OCI-LY7 (cell line): ENCODE data around the gene MIR17HG. TPM values are rescaled to one million over a fixed set of nuclear protein-coding genes. Genes with fewer than 3 reads are reported as not detected.
A peak's percentile ranks its signal among the peaks of the same experiment; 100 is the strongest.

ENCODE experiments used
- BruUV-seq: library from RNA; stranded (reverse); fragments of 400-500 nt; replicated peaks from 2 replicates; lab custom pipeline; 2021; lab: Mats Ljungman, UMichigan
- CTCF ChIA-PET: fragments of 300-600 bp; sonication (Branson Sonifier 250); formaldehyde crosslinking; loops from one replicate; lab custom pipeline; 2022; ENCODE audit warnings: antibody characterized with exemption; ENCODE audit not compliant: unreplicated experiment; lab: Charles Lee
- POLR2A ChIA-PET: fragments of 300-600 bp; sonication (Branson Sonifier 250); formaldehyde crosslinking; loops from one replicate; lab custom pipeline; 2022; ENCODE audit warnings: antibody characterized with exemption; lab: Charles Lee
- DNase-seq: peaks from one replicate; pipeline ENCODE4 v3.0.0-alpha.2; 2015; ENCODE audit warnings: low spot score
- H2AFZ ChIP-seq: fragments of 200-600 bp; sonication (generic), shearing (Covaris generic); 2 replicates; pipeline ENCODE4 v1.6.1; 2014; ENCODE audit warnings: mild to moderate bottlenecking, antibody characterized with exemption, low read length, moderate library complexity
- H3K27ac ChIP-seq: fragments of 200-600 bp; sonication (generic); 2 replicates; pipeline ENCODE4 v1.5.1; 2014; ENCODE audit warnings: mixed run types, low read depth, mild to moderate bottlenecking, moderate library complexity, low read length, inconsistent platforms; ENCODE audit not compliant: poor library complexity, severe bottlenecking
- H3K36me3 ChIP-seq: fragments of 200-600 bp; sonication (generic); 2 replicates; pipeline ENCODE4 v1.6.1; 2014; ENCODE audit warnings: mild to moderate bottlenecking, antibody characterized with exemption, low read length, moderate library complexity, mixed read lengths; ENCODE audit not compliant: insufficient read depth
- H3K4me1 ChIP-seq: fragments of 200-600 bp; sonication (generic); 2 replicates; pipeline ENCODE4 v1.5.1; 2014; ENCODE audit warnings: mild to moderate bottlenecking, low read length; ENCODE audit not compliant: insufficient read depth, poor library complexity, severe bottlenecking
- H3K4me2 ChIP-seq: fragments of 200-600 bp; sonication (generic); 2 replicates; pipeline ENCODE4 v1.6.1; 2014; ENCODE audit warnings: mild to moderate bottlenecking, low read length
- H3K4me3 ChIP-seq: fragments of 200-600 bp; sonication (generic); 2 replicates; pipeline ENCODE4 v1.5.1; 2014; ENCODE audit warnings: mild to moderate bottlenecking, low read depth, low read length; ENCODE audit not compliant: poor library complexity, severe bottlenecking
- H3K79me2 ChIP-seq: fragments of 200-600 bp; sonication (generic); 2 replicates; pipeline ENCODE4 v1.6.1; 2016; ENCODE audit warnings: low read depth, mild to moderate bottlenecking, low read length, moderate library complexity, mixed read lengths; ENCODE audit not compliant: insufficient read depth
- H3K9me2 ChIP-seq: fragments of 200-600 bp; sonication (generic); 2 replicates; pipeline ENCODE4 v1.6.1; 2016; ENCODE audit warnings: mild to moderate bottlenecking, low read length, mixed read lengths; ENCODE audit not compliant: insufficient read depth
- H3K9me3 ChIP-seq: fragments of 200-600 bp; sonication (generic); 2 replicates; pipeline ENCODE4 v1.6.1; 2014; ENCODE audit warnings: mild to moderate bottlenecking, mixed run types, low read length, mixed read lengths
- H4K20me1 ChIP-seq: fragments of 200-600 bp; sonication (generic); 2 replicates; pipeline ENCODE4 v1.6.1; 2014; ENCODE audit warnings: mild to moderate bottlenecking, antibody characterized with exemption, low read length, moderate library complexity, mixed read lengths; ENCODE audit not compliant: insufficient read depth
- EZH2phosphoT487 ChIP-seq: fragments of 200-600 bp; sonication (generic); IDR thresholded peaks from 2 replicates; pipeline ENCODE4 v1.6.1; 2018; ENCODE audit warnings: low read depth, borderline replicate concordance, mild to moderate bottlenecking, mixed run types, antibody characterized with exemption, low read length, moderate library complexity, mixed read lengths
- intact Hi-C: fragments of 100-400 bp; cut with micrococcal nuclease; formaldehyde crosslinking; loops from one replicate; pipeline ENCODE4 v1.10.0; 2022; ENCODE audit not compliant: unreplicated experiment
- total RNA-seq, 2 experiments: library from RNA; depleted of rRNA in 1 of 2; stranded (reverse); fragments of >200 nt in 1 of 2; shearing (Covaris generic) in 1 of 2; gene quantifications; 2 replicates each; pipeline ENCODE4 v1.2.3, GENCODE V29; 2014 to 2022
- TF ChIP-seq, protein P1 (sequence below): fragments of 200-600 bp; sonication (generic); conservative IDR thresholded peaks from 2 replicates; pipeline ENCODE4 v1.5.1; 2014; ENCODE audit warnings: mild to moderate bottlenecking, antibody characterized with exemption, low read length, moderate library complexity, mixed read lengths

Gene MIR17HG
- total RNA-seq, 2 experiments from 2014 or later: 199 to 242 TPM

DNA sequence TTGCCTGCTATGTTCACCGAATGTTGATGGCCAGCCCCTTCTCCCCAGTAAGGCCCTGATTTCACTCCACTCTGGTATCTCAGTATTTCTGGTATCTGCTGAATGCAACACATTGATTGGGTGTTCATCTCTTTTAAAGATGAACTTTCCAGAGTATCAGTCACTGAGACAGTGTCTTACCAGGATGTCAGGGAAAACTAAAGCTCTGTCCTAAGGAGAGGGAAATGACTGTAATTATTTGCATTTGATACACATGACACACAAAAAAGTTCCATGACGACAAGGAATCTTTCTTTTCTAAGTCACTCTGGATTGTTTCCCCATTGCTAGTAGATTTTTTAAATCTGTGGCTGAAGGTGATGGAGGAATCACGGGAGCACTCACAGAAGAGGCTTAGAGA, 53.2 kb downstream of the MIR17HG start:
- Histone ChIP-seq H2AFZ (no peak overlapping the region), H3K27ac (no peak overlapping the region), H3K79me2 (no peaks in the 10 kb centered on the region), H3K9me3 (no peaks in the 10 kb centered on the region), H4K20me1 (peaks cover 12% of the 10 kb centered on the region; the same call in 1 of the 2 replicates), H3K36me3 (no peaks in the 10 kb centered on the region), H3K9me2 (no peaks in the 10 kb centered on the region), H3K4me3 (no peak overlapping the region), H3K4me1 (peaks cover 10% of the 10 kb centered on the region), H3K4me2 (no peak overlapping the region)
- no peak for TF ChIP-seq EZH2phosphoT487
- TF ChIP-seq, protein P1, sequence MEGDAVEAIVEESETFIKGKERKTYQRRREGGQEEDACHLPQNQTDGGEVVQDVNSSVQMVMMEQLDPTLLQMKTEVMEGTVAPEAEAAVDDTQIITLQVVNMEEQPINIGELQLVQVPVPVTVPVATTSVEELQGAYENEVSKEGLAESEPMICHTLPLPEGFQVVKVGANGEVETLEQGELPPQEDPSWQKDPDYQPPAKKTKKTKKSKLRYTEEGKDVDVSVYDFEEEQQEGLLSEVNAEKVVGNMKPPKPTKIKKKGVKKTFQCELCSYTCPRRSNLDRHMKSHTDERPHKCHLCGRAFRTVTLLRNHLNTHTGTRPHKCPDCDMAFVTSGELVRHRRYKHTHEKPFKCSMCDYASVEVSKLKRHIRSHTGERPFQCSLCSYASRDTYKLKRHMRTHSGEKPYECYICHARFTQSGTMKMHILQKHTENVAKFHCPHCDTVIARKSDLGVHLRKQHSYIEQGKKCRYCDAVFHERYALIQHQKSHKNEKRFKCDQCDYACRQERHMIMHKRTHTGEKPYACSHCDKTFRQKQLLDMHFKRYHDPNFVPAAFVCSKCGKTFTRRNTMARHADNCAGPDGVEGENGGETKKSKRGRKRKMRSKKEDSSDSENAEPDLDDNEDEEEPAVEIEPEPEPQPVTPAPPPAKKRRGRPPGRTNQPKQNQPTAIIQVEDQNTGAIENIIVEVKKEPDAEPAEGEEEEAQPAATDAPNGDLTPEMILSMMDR: no peak
- ChIA-PET POLR2A (interaction anchor here (0.7 to 1.3 kb wide), 5 partner anchors 8 to 131 kb away, joined by 3 to 5 read pairs (median 4); no protein-coding TSS in a partner anchor), CTCF (no interaction called here)
- DNase-seq: no peak
- no TSS peak for BruUV-seq
- intact Hi-C loops: no loop called here

DNA sequence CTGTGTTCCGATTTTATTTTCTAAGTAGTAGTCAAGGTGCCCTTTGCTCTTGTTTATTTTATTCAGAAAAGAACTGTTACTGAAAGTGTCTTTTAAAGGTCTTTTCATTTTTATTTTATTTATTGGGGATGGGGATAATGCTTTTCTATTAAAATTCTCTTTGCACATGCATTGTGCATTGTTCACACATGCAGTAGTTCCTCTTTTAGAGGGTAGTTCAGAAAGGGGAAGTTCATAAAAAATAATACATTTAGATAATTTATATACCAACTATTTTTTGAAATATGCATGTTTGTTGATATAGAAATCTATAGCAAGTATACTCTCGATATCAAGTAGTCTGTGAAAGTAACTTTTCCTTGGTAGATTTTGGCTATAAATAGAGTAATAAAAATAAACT, 54.4 kb downstream of the MIR17HG start:
- Histone ChIP-seq H3K9me3 (no peaks in the 10 kb centered on the region), H3K36me3 (no peaks in the 10 kb centered on the region), H4K20me1 (peaks cover 12% of the 10 kb centered on the region; the same call in 1 of the 2 replicates), H3K9me2 (no peaks in the 10 kb centered on the region), H3K4me3 (no peak overlapping the region), H3K4me1 (peaks cover 10% of the 10 kb centered on the region), H2AFZ (no peak overlapping the region), H3K27ac (no peak overlapping the region), H3K4me2 (no peak overlapping the region), H3K79me2 (no peaks in the 10 kb centered on the region)
- intact Hi-C loops: no loop called here
- DNase-seq: peak; percentile 49
- CTCF ChIA-PET: no interaction called here
- no TSS peak for BruUV-seq
- POLR2A ChIA-PET: no interaction called here
- TF ChIP-seq, protein P1: no peak
- no peak for TF ChIP-seq EZH2phosphoT487

Other genes starting within 250 kb of the MIR17HG start
- 1.7 and 2.4 TPM in 2 replicates for gene GPC5, start 50.9 kb downstream of the MIR17HG start, total RNA-seq (2014; rRNA removed; shearing (Covaris generic))
- gene GPC5, start 50.9 kb downstream of the MIR17HG start, total RNA-seq (2022): not detected in 2 replicates